ENCODE results near the gene EOGT.

The EOGT gene

DNA sequence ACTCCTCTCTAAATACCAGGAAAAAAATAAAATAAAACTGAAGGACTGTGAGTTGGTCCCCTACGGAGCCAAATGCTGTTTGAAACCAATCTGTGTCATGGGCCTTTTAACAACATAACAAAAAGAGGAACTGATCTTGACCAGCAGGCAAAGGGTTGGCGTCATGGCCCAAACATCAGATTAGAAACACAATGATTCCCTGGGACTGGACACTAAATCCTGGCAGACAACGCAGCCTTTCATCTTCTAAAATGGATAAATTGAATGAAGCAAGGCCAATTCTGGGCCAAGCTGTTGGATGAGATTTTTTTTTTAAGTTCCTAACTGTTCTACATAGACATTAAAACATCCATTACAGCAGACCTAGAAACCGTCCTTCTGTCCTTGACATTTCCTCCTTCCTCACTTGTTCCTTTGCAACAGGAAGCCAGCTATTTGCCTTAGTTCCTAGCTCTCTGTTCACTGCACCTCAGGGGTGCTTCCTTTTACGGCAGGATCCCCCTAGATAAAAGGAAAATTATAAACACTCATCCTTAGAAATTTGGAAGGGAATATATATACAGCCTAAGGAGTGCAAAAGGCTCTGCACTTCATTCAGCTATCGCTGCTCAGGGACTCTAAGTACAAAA lies 59.6 kb downstream of the EOGT start:
- DNase-seq, result no peak

DNA sequence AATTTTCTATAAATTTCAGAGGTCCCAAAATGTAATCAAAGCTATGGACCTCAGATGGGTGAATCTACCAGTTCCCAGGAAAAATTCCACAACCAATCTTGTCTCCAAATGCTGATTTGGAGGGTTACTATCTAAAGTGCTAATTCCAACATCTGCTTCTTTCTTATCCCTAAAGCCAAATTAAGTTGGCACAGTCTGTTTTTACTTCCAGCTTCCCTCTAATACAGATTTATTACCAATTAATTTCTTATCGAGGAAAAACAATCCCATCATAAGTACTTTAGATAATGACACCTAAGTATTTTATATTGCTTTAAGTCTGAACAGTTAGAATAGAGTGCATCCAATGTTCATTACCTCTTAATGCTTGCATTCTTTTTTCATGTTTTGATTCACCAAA lies 68.3 kb downstream of the EOGT start:
- DNase-seq, result no peak

DNA sequence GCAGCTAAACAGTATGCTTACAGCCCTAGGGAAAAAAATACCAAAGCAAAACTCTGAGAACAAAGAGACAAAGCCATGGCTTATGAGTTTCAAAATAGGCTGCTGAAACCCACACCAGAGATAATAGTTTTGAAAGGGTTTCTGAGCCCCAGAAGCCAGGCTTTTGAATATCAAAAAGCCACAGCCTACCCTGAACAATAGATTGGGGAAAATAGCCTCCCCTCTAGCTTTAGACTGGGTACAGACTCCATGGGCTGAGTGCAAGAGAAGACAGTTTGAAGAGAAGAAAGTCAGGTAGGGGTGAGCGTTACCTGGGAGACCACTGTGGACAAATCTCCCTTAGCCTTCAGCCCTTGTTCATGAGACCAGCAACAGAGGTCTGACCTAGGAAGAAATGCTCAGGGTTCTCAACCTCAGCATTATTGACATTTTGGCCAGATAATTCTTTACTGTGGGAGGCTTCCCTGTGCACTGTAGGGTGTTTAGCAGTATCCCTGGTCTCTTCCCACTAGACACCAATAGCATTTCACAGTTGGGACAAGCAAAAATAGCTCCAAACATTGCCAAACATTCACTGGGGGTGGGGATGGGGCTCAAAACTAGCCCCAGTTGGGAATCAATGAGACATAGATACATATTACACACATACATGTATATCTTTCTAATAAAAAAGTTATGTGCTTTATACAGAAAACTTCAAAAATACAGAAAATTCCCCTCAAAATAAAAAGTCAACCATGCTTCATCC lies 69.6 kb downstream of the EOGT start:
- no peak for DNase-seq

DNA sequence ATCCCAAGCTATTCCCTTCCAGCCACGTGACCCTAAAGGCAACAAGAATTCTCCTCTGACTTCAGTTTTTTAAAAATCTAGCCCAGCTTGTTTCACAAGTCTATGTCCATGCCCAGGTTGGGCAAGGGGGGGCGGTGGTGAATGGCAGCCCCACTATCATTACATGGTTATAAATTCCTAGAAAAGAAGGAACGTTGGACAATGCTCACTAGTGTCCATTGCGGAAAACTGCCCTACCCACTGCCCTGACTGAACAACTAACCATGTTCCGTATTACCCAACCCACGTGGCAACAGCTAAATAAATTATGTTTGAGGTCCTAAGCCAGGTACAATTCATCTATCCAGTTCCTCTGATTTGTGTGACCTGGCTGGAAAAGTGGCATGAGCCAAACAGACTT lies 72.4 kb downstream of the EOGT start:
- DNase-seq, result no peak

DNA sequence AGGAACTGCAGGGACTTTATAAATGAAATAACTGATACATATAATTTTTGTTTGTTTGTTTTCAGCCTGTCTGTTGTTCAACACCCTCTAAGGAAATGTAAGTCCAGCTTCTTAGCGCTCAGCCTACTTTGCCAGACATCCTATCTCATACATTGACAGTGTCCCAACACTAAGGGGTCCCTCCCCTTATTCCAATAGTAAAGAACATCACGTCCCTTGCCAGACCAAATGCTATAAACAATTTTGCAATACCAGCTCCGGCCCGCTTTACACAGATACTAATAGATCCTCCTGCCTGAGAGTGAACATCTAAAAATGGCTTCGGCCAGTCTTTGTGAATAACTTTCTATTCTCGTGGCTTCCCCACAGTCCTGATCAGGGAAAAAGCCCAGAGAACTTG lies 76.6 kb downstream of the EOGT start:
- DNase-seq, result no peak

DNA sequence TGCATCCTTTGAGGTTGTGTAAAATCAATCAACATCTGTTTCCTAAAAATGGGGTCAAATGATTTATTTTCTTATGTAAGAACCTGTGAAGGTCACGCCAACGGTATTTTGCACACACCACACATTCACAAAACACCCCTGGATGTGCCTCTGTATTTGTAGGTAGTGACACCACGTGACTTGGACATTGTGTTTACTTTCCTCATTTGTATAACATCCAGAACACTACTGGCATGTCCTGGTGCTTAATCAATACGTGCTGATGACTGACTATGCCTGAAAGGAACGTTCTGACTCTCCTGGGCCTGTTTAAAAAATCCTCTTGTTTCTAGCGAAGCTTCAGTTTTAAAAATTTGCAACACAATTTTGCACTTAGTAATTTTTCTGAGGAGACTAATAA lies 77.7 kb downstream of the EOGT start:
- DNase-seq, result no peak

DNA sequence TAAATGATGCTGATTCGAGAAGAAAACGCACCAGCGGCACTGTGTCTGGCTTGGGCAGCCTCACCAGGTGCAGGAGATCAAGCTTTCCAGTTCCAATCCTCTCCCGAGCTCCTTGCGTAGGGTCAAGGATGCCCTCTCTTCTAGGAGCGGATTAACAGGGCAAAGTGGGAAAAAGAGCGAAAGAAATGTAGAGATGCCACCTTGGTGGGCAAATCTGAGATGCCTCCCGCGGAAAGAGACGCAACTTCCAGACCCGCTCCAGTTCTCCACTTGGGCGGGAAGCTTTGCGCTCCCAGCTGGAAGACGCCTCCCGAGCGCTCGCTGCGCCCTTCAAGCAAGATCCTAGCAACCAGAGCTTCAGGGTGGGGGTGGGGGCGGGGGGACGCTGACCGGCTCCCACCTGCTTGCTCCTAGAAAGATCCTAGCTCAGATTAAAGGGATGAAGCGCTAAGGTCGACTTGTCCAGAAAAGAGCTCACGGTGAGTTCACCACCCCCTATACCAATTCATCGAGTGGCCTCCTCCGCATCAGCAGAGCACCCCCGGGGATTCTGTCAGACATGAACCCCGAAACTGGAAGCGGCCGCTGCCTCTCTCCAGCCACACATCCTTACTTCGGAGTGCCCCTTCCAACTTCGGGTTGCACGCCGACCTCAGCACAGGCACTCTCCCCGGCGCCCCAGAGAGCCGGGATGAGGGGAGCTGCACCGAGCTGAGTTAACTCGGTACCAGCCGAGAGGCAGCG lies 81.9 kb downstream of the EOGT start:
- DNase-seq, result no peak

Measured in NCI-H1105 treated with DMSO at 0.1 percent for 48 hours (cell line).